Spinal cord (tissue), 10 donors: ENCODE results near the gene ACOT8. TPM values are rescaled to one million over a fixed set of nuclear protein-coding genes. Genes with fewer than 3 reads are reported as not detected.

Experiments
- DNase-seq, 6 donors: peaks; one replicate each; pipeline versions ENCODE4 v3.0.0 to v3.0.0-alpha.2; 2013 to 2015; ENCODE audit warnings: low spot score in 6 of 6, low read depth in 4 of 6
- H3K27ac ChIP-seq: one replicate; pipeline ENCODE4 v1.5.1; 2013; ENCODE audit warnings: low read depth, low read length, control low read depth
- H3K27me3 ChIP-seq: one replicate; pipeline ENCODE4 v1.6.1; 2013; ENCODE audit warnings: low read length; ENCODE audit not compliant: control insufficient read depth, insufficient read depth
- H3K36me3 ChIP-seq: one replicate; pipeline ENCODE4 v1.6.1; 2013; ENCODE audit warnings: low read length; ENCODE audit not compliant: control insufficient read depth, insufficient read depth
- H3K4me1 ChIP-seq: one replicate; pipeline ENCODE4 v1.6.1; 2013; ENCODE audit warnings: low read length; ENCODE audit not compliant: control insufficient read depth, insufficient read depth
- H3K4me3 ChIP-seq: one replicate; pipeline ENCODE4 v1.5.1; 2013; ENCODE audit warnings: low read depth, low read length, control low read depth
- H3K9me3 ChIP-seq: one replicate; pipeline ENCODE4 v1.6.1; 2013; ENCODE audit warnings: low read length; ENCODE audit not compliant: control insufficient read depth, insufficient read depth
- WGBS: methylation state at CpG from one replicate; pipeline ENCODE4 v1.1.5; 2013; ENCODE audit warnings: missing lambda C conversion rate; ENCODE audit not compliant: insufficient coverage; 5-methylcytosine and 5-hydroxymethylcytosine counted together
- polyA plus RNA-seq, 2 donors: library from polyadenylated mRNA; unstranded; fragments of 120-200 nt; gene quantifications; one replicate each; pipeline ENCODE4 v1.2.1, GENCODE V29; 2013; ENCODE audit not compliant: insufficient read length in 2 of 2
- total RNA-seq, 2 donors: library from RNA; depleted of rRNA in 1 of 2; stranded (reverse); fragments of 120-200 nt in 1 of 2; fragments of >200 nt in 1 of 2; gene quantifications; one replicate each; pipeline versions ENCODE4 v1.2.3 to v1.2.4, GENCODE V29; 2013 to 2014
- donor health status: healthy.

ACOT8 gene
- total and polyA plus RNA-seq, 4 donors = 27.8 to 46.3 (median 38.3) TPM

GRCh38 chr20:45859916-45860315 lies 2.7 kb upstream of the ACOT8 start:
- H3K36me3 ChIP-seq = peaks cover 4% of the 10 kb centered on the region
- DNase-seq = no peak
- WGBS = 85% methylated on average over 5 of the region's 5 CpGs
- no peak overlapping the region for H3K27ac ChIP-seq
- H3K27me3 ChIP-seq = no peaks in the 10 kb centered on the region
- H3K9me3 ChIP-seq = no peaks in the 10 kb centered on the region
- H3K4me3 ChIP-seq = no peak overlapping the region
- H3K4me1 ChIP-seq = peaks cover 31% of the 10 kb centered on the region

- peaks cover 35% of the 10 kb centered on the region for H3K4me1 ChIP-seq
- no peaks in the 10 kb centered on the region for H3K27me3 ChIP-seq
- no peak for DNase-seq
- H3K27ac ChIP-seq = peak overlapping the region; percentile 79
- WGBS = 0% methylated on average over 1 of the region's 13 CpGs
- H3K36me3 ChIP-seq = peaks cover 16% of the 10 kb centered on the region
- peak overlapping the region; percentile 84 for H3K4me3 ChIP-seq
- no peaks in the 10 kb centered on the region for H3K9me3 ChIP-seq
Observed at GRCh38 chr20:45857882-45858216, 657 bp upstream of the ACOT8 start.

GRCh38 chr20:45853484-45853883 lies 3.7 kb downstream of the ACOT8 start:
- WGBS = no CpG with 5 or more reads among the region's 2 CpGs
- H3K27ac ChIP-seq = no peak overlapping the region
- DNase-seq = no peak
- H3K4me1 ChIP-seq = peaks cover 35% of the 10 kb centered on the region
- H3K4me3 ChIP-seq = no peak overlapping the region
- peaks cover 36% of the 10 kb centered on the region for H3K36me3 ChIP-seq
- no peaks in the 10 kb centered on the region for H3K9me3 ChIP-seq
- H3K27me3 ChIP-seq = no peaks in the 10 kb centered on the region

GRCh38 chr20:45852326-45852725 lies 4.9 kb downstream of the ACOT8 start:
- H3K4me3 ChIP-seq = no peak overlapping the region
- peaks cover 24% of the 10 kb centered on the region for H3K4me1 ChIP-seq
- WGBS = 100% methylated on average over 4 of the region's 6 CpGs
- no peaks in the 10 kb centered on the region for H3K27me3 ChIP-seq
- peaks cover 47% of the 10 kb centered on the region for H3K36me3 ChIP-seq
- no peak for DNase-seq
- no peak overlapping the region for H3K27ac ChIP-seq
- no peaks in the 10 kb centered on the region for H3K9me3 ChIP-seq

- H3K4me1 ChIP-seq = peaks cover 19% of the 10 kb centered on the region
- no peaks in the 10 kb centered on the region for H3K27me3 ChIP-seq
- no peak for DNase-seq
- H3K27ac ChIP-seq = no peak overlapping the region
- H3K9me3 ChIP-seq = no peaks in the 10 kb centered on the region
- H3K4me3 ChIP-seq = no peak overlapping the region
- H3K36me3 ChIP-seq = peaks cover 53% of the 10 kb centered on the region
Observed at GRCh38 chr20:45851501-45851900, 5.7 kb downstream of the ACOT8 start.

- DNase-seq = no peak
- Histone ChIP-seq H3K9me3 (no peaks in the 10 kb centered on the region), H3K4me3 (no peak overlapping the region), H3K27ac (no peak overlapping the region), H3K36me3 (peaks cover 56% of the 10 kb centered on the region), H3K4me1 (peaks cover 13% of the 10 kb centered on the region), H3K27me3 (no peaks in the 10 kb centered on the region)
- no CpG with 5 or more reads among the region's 1 CpG for WGBS
Observed at GRCh38 chr20:45850926-45851325, 6.3 kb downstream of the ACOT8 start.

- 100% methylated on average over 2 of the region's 2 CpGs for WGBS
- no peak overlapping the region for H3K27ac ChIP-seq
Observed at GRCh38 chr20:45850238-45850637, 7.0 kb downstream of the ACOT8 start.

GRCh38 chr20:45848969-45849582 lies 8.1 kb downstream of the ACOT8 start:
- H3K4me1 ChIP-seq = no peaks in the 10 kb centered on the region
- H3K27me3 ChIP-seq = no peaks in the 10 kb centered on the region
- H3K4me3 ChIP-seq = no peak overlapping the region
- H3K27ac ChIP-seq = no peak overlapping the region
- 76% methylated on average over 3 of the region's 8 CpGs for WGBS
- peaks cover 59% of the 10 kb centered on the region for H3K36me3 ChIP-seq
- no peaks in the 10 kb centered on the region for H3K9me3 ChIP-seq
- DNase-seq = no peak

More at GRCh38 chr20:45850238-45850637, 7.0 kb downstream of the ACOT8 start:
- H3K4me1 ChIP-seq = peaks cover 7% of the 10 kb centered on the region
- H3K4me3 ChIP-seq = no peak overlapping the region
- H3K27me3 ChIP-seq = no peaks in the 10 kb centered on the region
- peaks cover 63% of the 10 kb centered on the region for H3K36me3 ChIP-seq
- H3K9me3 ChIP-seq = no peaks in the 10 kb centered on the region
- DNase-seq = no peak

GRCh38 chr20:45848421-45848820 lies 8.8 kb downstream of the ACOT8 start:
- no peak for DNase-seq
- Histone ChIP-seq H3K36me3 (peaks cover 62% of the 10 kb centered on the region), H3K4me3 (no peak overlapping the region), H3K27ac (no peak overlapping the region), H3K9me3 (no peaks in the 10 kb centered on the region), H3K27me3 (no peaks in the 10 kb centered on the region), H3K4me1 (no peaks in the 10 kb centered on the region)
- 95% methylated on average over 8 of the region's 8 CpGs for WGBS

GRCh38 chr20:45845452-45845851 lies 11.7 kb downstream of the ACOT8 start:
- H3K36me3 ChIP-seq = peaks cover 73% of the 10 kb centered on the region
- H3K27me3 ChIP-seq = no peaks in the 10 kb centered on the region
- H3K27ac ChIP-seq = no peak overlapping the region
- no peaks in the 10 kb centered on the region for H3K9me3 ChIP-seq
- no peak overlapping the region for H3K4me3 ChIP-seq
- H3K4me1 ChIP-seq = no peaks in the 10 kb centered on the region
- no peak for DNase-seq
